HUES64 (cell line): ENCODE results near the gene GSPT1.

Source experiments
- H3K27ac ChIP-seq: 2 replicates; pipeline ENCODE4 v1.7.0; 2013; ENCODE audit warnings: low read depth, low read length, inconsistent platforms
- H3K27me3 ChIP-seq: 2 replicates; pipeline ENCODE4 v1.6.1; 2013; ENCODE audit warnings: mild to moderate bottlenecking, low read length; ENCODE audit not compliant: insufficient read depth
- H3K36me3 ChIP-seq: 2 replicates; pipeline ENCODE4 v1.6.1; 2013; ENCODE audit warnings: mild to moderate bottlenecking, low read length; ENCODE audit not compliant: insufficient read depth
- H3K4me1 ChIP-seq: 2 replicates; pipeline ENCODE4 v1.6.1; 2013; ENCODE audit warnings: mild to moderate bottlenecking, low read length, moderate library complexity; ENCODE audit not compliant: insufficient read depth
- H3K4me3 ChIP-seq: 2 replicates; pipeline ENCODE4 v1.5.1; 2013; ENCODE audit warnings: mild to moderate bottlenecking, low read length, moderate library complexity
- H3K9ac ChIP-seq: 2 replicates; pipeline ENCODE4 v1.6.1; 2013; ENCODE audit warnings: mild to moderate bottlenecking, low read depth, low read length
- H3K9me3 ChIP-seq: 2 replicates; pipeline ENCODE4 v1.6.1; 2013; ENCODE audit warnings: low read depth, low read length; ENCODE audit not compliant: insufficient read depth
- WGBS: fragments of 150-250, 120-280 bp; methylation state at CpG from one replicate; pipeline ENCODE4 v1.1.7; 2013; ENCODE audit warnings: missing lambda C conversion rate; 5-methylcytosine and 5-hydroxymethylcytosine counted together

GSPT1 gene

GRCh38 chr16:11851294-11852091, 64.3 kb downstream of the GSPT1 start, which contains the start of gene RSL1D1:
Gene RSL1D1, minus strand, starts transcription at chr16:11851542. Its CDS starts 30 bp downstream, at chr16:11851512.
- Histone ChIP-seq H3K36me3 (peaks cover 38% of the 10 kb centered on the region), H3K27me3 (no peaks in the 10 kb centered on the region), H3K4me1 (no peaks in the 10 kb centered on the region; the same call in 1 of the 2 replicates), H3K9me3 (no peaks in the 10 kb centered on the region), H3K9ac (peak within 1 kb of the TSS; percentile 98), H3K27ac (peak within 1 kb of the TSS; percentile 81), H3K4me3 (peak within 1 kb of the TSS; percentile 92)
- under 1% methylated on average over 57 of the region's 57 CpGs for WGBS

- Histone ChIP-seq H3K9me3 (no peaks in the 10 kb centered on the region), H3K4me1 (no peaks in the 10 kb centered on the region; the same call in 1 of the 2 replicates), H3K4me3 (no peak overlapping the region), H3K27me3 (no peaks in the 10 kb centered on the region), H3K27ac (no peak overlapping the region), H3K9ac (no peak overlapping the region), H3K36me3 (peaks cover 63% of the 10 kb centered on the region)
- 97% methylated on average over 3 of the region's 3 CpGs for WGBS
These were observed 66.9 kb downstream of the GSPT1 start for GRCh38 chr16:11848842-11849241.

DNA sequence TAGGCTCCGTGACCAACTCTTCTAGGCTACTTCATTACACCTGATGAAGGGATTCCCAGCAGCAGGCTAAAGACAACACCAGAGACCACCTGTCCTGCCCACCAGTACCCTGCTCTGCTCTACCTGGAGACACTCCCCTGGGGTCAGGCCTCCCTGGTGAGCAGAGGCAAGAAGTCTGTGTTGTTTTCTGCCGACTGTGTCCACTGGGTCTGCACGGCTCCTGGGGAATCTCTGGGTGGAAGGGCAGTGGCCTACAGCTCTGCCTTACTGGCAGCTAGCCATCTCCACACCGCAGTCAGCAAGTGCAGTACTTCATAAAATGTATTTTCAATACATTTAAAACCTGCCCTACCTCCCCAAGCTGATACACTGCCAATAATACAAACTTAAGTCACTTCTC, 71.3 kb downstream of the GSPT1 start:
- H3K4me1 ChIP-seq, result no peaks in the 10 kb centered on the region; the same call in 1 of the 2 replicates
- H3K9ac ChIP-seq, result no peak overlapping the region
- H3K9me3 ChIP-seq, result no peaks in the 10 kb centered on the region
- H3K36me3 ChIP-seq, result peaks cover 95% of the 10 kb centered on the region
- H3K27me3 ChIP-seq, result no peaks in the 10 kb centered on the region
- no peak overlapping the region for H3K4me3 ChIP-seq
- no peak overlapping the region for H3K27ac ChIP-seq
- WGBS, result 98% methylated on average over 4 of the region's 4 CpGs

- Histone ChIP-seq H3K4me1 (no peaks in the 10 kb centered on the region), H3K36me3 (peaks cover 95% of the 10 kb centered on the region), H3K9me3 (no peaks in the 10 kb centered on the region), H3K27me3 (no peaks in the 10 kb centered on the region), H3K27ac (no peak overlapping the region), H3K9ac (no peak overlapping the region), H3K4me3 (no peak overlapping the region)
- WGBS, result 98% methylated on average over 5 of the region's 5 CpGs
These were observed 71.9 kb downstream of the GSPT1 start for GRCh38 chr16:11843861-11844260.

- 95% methylated on average over 11 of the region's 11 CpGs for WGBS
- no peaks in the 10 kb centered on the region for H3K27me3 ChIP-seq
- peaks cover 95% of the 10 kb centered on the region for H3K36me3 ChIP-seq
These were observed 72.5 kb downstream of the GSPT1 start for GRCh38 chr16:11843206-11843605.

GRCh38 chr16:11841026-11841425, 74.7 kb downstream of the GSPT1 start:
- WGBS, result 96% methylated on average over 7 of the region's 7 CpGs
- H3K9ac ChIP-seq, result no peak overlapping the region
- H3K36me3 ChIP-seq, result peaks cover 96% of the 10 kb centered on the region
- no peak overlapping the region for H3K4me3 ChIP-seq
- peaks cover 3% of the 10 kb centered on the region; the same call in 1 of the 2 replicates for H3K4me1 ChIP-seq
- no peak overlapping the region for H3K27ac ChIP-seq
- H3K27me3 ChIP-seq, result no peaks in the 10 kb centered on the region
- H3K9me3 ChIP-seq, result no peaks in the 10 kb centered on the region

More at GRCh38 chr16:11843206-11843605, 72.5 kb downstream of the GSPT1 start:
- H3K27ac ChIP-seq, result no peak overlapping the region
- H3K4me1 ChIP-seq, result no peaks in the 10 kb centered on the region
- H3K9me3 ChIP-seq, result no peaks in the 10 kb centered on the region
- H3K9ac ChIP-seq, result no peak overlapping the region
- no peak overlapping the region for H3K4me3 ChIP-seq

DNA sequence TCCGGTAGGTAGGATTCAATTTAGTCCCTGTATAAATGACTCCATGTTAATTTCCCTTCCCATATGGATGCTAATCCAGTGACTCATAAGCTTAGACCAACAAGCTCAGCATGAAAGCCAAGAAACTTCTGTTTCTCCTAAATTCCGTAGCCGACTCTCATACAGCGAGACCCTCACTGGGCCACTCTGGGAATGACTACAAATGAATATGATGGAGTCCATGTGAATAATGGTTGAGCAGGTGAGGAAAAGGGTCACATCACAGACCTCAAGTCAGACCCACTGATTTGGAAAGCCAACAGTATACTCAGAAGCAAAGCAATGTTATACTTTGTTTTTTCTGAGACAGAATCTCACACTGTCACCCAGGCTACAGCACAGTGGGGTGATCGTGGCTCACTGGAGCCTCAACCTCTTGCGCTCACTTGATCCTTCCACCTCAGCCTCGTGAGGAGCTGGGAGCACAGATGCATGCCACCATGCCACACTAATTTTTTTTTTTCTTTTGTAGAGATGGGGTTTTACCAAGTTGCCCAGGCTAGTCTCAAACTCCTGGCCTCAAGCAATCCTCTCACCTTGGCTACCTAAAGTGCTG, 79.0 kb downstream of the GSPT1 start:
- 92% methylated on average over 7 of the region's 7 CpGs for WGBS
- Histone ChIP-seq H3K27ac (peak overlapping the region; percentile 68), H3K36me3 (peaks cover 63% of the 10 kb centered on the region)

DNA sequence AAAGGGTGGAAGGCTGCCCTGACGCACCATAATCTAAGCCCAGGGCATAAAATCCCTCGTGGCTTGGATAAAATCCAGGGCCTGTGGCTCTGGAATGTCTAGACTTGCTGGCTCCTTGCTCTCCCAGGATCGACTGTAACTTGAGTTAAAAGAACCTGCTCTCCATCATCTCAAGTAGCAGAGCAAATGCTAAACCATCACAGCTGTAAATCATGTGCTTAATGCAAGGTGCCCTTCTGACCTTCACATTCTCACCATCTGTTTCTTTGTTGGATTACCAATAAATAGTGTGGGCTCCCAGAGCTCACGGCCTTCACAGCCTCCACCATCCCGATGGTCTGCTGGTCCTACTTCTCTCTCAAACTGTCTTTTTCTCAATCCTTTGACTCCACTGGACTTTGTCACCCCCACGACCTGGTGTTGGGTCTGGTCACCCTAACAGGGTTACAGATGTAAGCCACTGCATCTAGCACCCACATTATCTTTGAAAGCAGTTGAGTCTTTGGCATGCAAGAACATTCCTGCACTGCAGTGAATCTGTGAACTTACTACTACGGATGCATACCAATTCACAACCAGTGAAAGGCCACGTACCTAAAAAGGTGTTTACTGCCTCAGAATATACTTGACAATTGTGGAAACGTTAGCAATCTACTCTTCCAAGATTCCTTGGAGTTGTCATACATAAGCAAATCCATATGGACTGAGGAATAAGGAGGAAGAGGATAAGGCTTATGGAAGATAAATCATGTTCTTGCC, 79.7 kb downstream of the GSPT1 start:
- Histone ChIP-seq H3K27me3 (no peaks in the 10 kb centered on the region), H3K9me3 (no peaks in the 10 kb centered on the region), H3K4me3 (no peak overlapping the region), H3K4me1 (peaks cover 3% of the 10 kb centered on the region; the same call in 1 of the 2 replicates), H3K27ac (peak overlapping the region; percentile 68), H3K9ac (no peak overlapping the region), H3K36me3 (peaks cover 56% of the 10 kb centered on the region)
- WGBS, result 83% methylated on average over 9 of the region's 9 CpGs

More for the DNA sequence above, 79.0 kb downstream of the GSPT1 start:
- no peak overlapping the region for H3K4me3 ChIP-seq
- no peaks in the 10 kb centered on the region for H3K27me3 ChIP-seq
- no peaks in the 10 kb centered on the region for H3K9me3 ChIP-seq
- peaks cover 3% of the 10 kb centered on the region; the same call in 1 of the 2 replicates for H3K4me1 ChIP-seq
- no peak overlapping the region for H3K9ac ChIP-seq

DNA sequence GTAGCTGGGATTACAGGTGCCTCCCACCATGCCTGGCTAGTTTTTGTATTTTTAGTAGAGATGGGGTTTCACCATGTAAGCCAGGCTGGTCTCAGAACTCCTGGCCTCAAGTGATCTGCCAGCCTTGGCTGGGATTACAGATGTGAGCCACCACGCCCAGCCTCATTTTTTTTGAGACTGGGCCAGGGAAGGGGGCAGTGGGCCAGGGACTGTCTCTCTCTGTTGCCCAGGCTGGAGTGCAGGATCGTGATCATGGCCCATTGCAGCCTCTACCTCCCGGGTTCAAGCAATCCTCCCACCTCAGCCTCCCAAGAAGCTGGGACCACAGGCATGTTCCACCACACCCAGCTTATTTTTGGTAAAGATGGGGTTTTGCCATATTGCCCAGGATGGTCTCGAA, 80.4 kb downstream of the GSPT1 start:
- WGBS, result 88% methylated on average over 4 of the region's 4 CpGs
- Histone ChIP-seq H3K4me1 (peaks cover 3% of the 10 kb centered on the region; the same call in 1 of the 2 replicates), H3K36me3 (peaks cover 48% of the 10 kb centered on the region), H3K27ac (peak overlapping the region; percentile 68; the same call in 1 of the 2 replicates), H3K4me3 (no peak overlapping the region), H3K9me3 (no peaks in the 10 kb centered on the region), H3K9ac (no peak overlapping the region), H3K27me3 (no peaks in the 10 kb centered on the region)

DNA sequence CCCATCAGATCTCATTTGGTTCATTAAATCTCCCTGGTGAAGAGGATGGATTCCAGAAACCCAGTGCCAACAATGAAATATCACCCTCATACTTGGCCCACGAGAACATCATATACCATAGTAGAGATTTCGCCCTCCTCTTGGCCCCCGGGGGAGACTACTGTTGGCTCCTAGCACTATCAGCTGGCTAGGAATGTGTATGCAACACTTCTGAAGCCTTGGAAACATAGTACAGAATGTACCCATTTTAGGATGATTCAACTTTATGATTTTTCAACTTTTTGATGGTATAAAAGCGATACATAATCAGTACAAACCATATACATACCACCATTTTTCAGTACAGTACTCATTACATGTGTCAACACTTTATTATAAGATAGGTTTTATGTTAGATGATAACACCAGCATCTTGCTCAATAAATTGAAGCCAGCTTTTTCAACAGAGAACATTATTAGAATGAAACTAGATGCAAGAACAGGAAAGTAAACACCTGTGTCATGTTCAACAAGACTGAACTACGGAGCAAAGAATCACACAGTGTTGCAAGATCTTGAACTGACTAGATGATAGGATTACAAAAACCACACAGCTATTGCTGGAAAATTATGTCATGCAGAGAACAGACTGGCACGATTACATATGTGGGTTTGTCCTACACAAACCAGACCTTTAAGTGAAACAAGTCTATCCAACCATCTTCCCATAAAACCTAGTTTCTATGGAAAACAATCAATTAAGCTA, 81.6 kb downstream of the GSPT1 start:
- peaks cover 3% of the 10 kb centered on the region; the same call in 1 of the 2 replicates for H3K4me1 ChIP-seq
- no peak overlapping the region for H3K4me3 ChIP-seq
- peaks cover 36% of the 10 kb centered on the region for H3K36me3 ChIP-seq
- no peaks in the 10 kb centered on the region for H3K9me3 ChIP-seq
- no peak overlapping the region for H3K9ac ChIP-seq
- WGBS, result 95% methylated on average over 6 of the region's 6 CpGs
- H3K27me3 ChIP-seq, result no peaks in the 10 kb centered on the region
- H3K27ac ChIP-seq, result no peak overlapping the region
